ENCODE results near the gene ESPN.

- no peak for TF ChIP-seq CTCF (IDR thresholded peaks at IDR 0.05; ENCODE audit: borderline replicate concordance, extremely low read depth, low read length, poor library complexity, severe bottlenecking)
- TF ChIP-seq EZH2 (IDR thresholded peaks at IDR 0.05; ENCODE audit: borderline replicate concordance, low read depth, low read length, severe bottlenecking): no peak
Observed at GRCh38 chr1:6419804-6420453, 4.6 kb upstream of the ESPN start, which contains the start of gene HES2.
